UCSD-AML1 (cell line): ENCODE results near the gene TAGAP.

Experiments
- DNase-seq: peaks from one replicate; lab custom pipeline; 2025; ENCODE audit not compliant: unreplicated experiment; lab: John Stamatoyannopoulos, UW

The TAGAP gene

GRCh38 chr6:159071843-159072769, 27.3 kb upstream of the TAGAP start:
- DNase-seq = no peak

GRCh38 chr6:159068904-159069578, 24.2 kb upstream of the TAGAP start:
- DNase-seq = no peak

GRCh38 chr6:159067334-159067733, 22.5 kb upstream of the TAGAP start:
- no peak for DNase-seq

- DNase-seq = no peak
Observed at GRCh38 chr6:159066483-159066882, 21.7 kb upstream of the TAGAP start.

GRCh38 chr6:159065759-159066329, 21.1 kb upstream of the TAGAP start:
- no peak for DNase-seq

- no peak for DNase-seq
Observed at GRCh38 chr6:159065091-159065490, 20.3 kb upstream of the TAGAP start.

GRCh38 chr6:159064477-159064876, 19.7 kb upstream of the TAGAP start:
- DNase-seq = no peak

GRCh38 chr6:159063549-159063948, 18.8 kb upstream of the TAGAP start:
- no peak for DNase-seq

GRCh38 chr6:159062976-159063375, 18.2 kb upstream of the TAGAP start:
- DNase-seq = no peak

GRCh38 chr6:159062564-159062945, 17.8 kb upstream of the TAGAP start:
- no peak for DNase-seq

GRCh38 chr6:159061805-159062563, 17.2 kb upstream of the TAGAP start:
- DNase-seq = no peak

- DNase-seq = no peak
Observed at GRCh38 chr6:159061146-159061545, 16.4 kb upstream of the TAGAP start.

GRCh38 chr6:159059885-159060506, 15.2 kb upstream of the TAGAP start:
- no peak for DNase-seq

GRCh38 chr6:159059141-159059540, 14.3 kb upstream of the TAGAP start:
- no peak for DNase-seq

GRCh38 chr6:159056899-159057298, 12.1 kb upstream of the TAGAP start:
- DNase-seq = no peak

GRCh38 chr6:159056432-159056831, 11.6 kb upstream of the TAGAP start:
- no peak for DNase-seq

- DNase-seq = peak; percentile 53
Observed at GRCh38 chr6:159056003-159056402, 11.2 kb upstream of the TAGAP start.

- no peak for DNase-seq
Observed at GRCh38 chr6:159053781-159054398, 9.1 kb upstream of the TAGAP start.

- DNase-seq = no peak
Observed at GRCh38 chr6:159052720-159053119, 7.9 kb upstream of the TAGAP start.

GRCh38 chr6:159047891-159048685, 3.3 kb upstream of the TAGAP start:
- no peak for DNase-seq
